Activated T-cell treated with anti-CD3 and anti-CD28 coated beads for 4 hours (primary cell): ENCODE results near the gene PSG1.
"Not testable (repeated sequence)": the region's sequence is repeated elsewhere in the genome, so short reads cannot be mapped to it uniquely, and the experiment has no call there.

Experiments used
- DNase-seq: peaks from one replicate; pipeline ENCODE4 v3.0.0-alpha.2; 2020

PSG1 gene

DNA sequence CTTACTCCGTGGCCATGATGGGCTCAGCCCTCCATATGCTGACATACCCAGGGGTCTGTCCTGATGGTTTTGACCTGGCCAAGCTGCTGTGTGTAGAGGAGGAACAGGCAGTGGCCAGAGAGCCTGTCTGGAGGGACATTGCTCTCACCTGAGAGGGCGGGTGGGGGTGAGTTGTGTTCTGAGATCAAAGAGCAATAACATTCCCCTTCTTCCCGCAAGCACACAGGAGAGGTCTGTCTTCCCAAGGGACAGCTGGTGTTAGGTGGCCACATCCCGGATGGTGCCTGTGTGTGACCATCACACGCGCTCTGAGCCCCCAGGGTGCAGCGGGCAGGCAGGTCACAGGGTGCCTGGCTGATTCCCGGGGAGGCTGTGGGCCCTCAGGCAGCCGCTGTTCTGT lies 1.1 kb upstream of the PSG1 start:
- DNase-seq = not testable (repeated sequence)

DNA sequence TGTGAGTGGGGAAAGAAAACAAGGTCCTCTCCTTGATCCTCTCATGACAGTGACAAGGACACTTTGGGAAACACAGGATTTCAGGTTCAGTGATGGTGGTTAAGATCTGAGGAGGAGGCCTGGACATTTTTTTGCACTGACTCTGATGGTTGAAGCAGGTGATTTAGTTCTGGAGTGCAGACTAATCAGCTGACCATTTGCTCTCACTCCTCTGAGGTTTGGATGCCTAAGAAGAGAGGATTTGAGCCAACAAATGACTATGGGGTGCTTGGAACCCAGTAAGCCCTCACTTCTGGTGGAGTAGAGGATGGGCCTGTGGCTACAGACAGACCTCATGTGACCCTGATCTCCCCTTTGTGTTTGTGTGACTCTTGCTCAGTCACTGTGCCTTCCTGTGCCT lies 2.9 kb downstream of the PSG1 start:
- DNase-seq = not testable (repeated sequence)

DNA sequence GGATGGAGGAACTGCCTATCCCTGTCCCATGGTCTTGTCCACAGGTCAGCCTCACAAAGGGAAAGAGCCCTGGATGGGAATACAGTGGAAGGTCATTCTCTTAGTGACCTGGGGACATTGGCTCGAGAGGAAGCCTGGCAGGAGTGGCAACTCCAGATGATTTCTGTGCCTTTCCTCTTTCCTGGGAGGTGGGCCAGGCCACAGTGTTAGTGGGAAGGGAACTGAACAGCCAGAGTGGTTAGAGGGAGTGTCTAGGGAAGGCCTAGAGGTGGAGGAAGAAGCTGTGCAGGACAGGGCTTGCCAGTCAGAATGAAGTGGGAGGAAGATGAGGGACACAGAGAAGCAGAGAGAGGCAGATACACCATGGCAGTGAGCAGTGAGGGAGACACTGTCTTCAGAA lies 3.6 kb downstream of the PSG1 start:
- DNase-seq = not testable (repeated sequence)

DNA sequence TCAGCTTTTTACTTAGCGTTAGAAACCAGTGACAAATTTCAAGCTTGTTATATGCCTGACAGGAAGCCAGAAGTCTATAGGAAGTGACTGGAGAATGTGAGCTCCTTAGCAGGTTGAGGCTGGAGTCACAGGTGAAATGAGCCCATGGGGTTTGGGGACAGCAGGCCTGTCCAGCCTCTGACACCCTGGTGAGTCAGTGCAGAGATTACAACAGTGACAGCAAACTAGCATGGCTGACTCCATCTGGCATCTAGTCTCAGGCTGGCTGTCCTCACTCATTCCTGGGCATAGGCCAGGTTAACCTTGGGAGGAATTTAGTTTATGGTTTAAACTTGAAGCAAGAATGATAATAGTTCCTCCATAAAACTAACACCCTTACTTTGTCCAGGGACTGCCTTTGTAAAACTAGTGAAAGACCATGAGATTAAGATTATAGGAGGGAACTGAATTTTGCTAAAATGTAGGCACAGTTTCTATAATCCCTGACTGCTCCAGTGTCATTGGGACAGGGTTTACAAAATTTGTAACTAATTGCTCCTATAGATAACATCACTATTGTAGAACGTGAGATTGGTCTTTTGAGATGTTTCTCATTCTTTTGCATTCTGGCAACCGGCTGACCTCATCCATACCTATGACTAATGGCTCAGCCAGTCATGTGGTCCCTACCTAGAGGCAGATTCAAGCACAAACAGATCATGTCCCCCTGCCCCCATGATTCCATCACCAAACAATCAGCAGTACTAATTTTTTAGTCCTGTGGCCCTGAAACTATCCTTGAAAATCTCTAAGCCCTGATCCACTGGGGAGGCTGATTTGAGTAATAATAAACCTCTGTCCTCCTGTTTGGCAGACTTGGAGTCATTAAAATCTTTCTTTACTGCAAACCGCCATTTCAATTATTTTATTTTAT lies 4.4 kb downstream of the PSG1 start:
- DNase-seq = not testable (repeated sequence)

DNA sequence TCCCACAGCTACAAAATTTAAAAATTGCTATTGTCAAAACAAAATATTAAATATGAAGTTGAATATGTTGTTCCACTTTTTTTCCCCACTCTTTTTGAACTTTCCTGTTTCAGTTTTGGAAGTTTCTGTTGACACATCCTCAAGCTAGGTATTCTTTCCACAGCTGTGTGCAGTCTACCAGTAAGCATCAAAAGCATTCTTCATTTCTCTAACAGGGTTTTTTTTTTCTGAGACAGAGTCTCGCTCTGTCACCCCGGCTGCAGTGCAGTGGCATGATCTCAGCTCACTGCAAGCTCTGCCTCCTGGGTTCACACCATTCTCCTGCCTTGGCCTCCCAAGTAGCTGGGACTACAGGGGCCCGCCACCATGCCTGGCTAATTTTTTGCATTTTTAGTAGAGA lies 5.4 kb downstream of the PSG1 start:
- DNase-seq = not testable (repeated sequence)

DNA sequence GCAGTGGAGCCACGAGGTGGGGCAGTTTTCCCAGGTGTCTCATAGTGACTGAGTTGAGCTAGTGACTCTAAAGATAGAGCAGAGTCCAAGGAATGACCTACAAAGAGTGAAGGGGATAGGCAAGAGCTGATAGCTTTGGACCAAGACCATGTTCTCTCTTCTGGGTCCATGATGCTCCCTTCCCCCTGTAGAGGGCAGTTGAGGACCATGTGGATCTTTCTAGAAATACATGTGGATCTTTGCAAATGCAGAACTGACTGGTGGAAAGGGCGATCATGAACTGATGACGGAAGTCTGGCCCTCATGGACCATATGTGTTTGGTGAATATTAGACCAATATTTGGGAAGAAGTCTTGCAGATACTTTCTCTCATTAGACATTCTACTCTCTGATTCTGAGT lies 6.9 kb downstream of the PSG1 start:
- DNase-seq = no peak

DNA sequence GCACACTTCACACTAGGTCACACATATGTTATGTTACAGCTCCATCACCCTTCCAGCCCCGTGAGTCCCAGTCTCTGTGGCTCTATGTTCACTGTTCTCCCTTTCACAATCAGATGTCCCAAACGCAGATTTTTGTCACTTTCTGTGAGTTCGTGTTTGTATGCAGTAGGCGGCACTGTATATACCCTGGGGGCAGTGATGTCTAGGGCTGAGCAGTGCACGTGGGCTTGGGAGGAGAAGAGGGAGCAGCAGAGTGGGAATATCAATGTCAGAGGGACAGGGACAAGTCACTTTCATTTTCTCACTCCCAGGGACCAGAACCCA lies 22.0 kb downstream of the PSG1 start:
- DNase-seq = no peak

DNA sequence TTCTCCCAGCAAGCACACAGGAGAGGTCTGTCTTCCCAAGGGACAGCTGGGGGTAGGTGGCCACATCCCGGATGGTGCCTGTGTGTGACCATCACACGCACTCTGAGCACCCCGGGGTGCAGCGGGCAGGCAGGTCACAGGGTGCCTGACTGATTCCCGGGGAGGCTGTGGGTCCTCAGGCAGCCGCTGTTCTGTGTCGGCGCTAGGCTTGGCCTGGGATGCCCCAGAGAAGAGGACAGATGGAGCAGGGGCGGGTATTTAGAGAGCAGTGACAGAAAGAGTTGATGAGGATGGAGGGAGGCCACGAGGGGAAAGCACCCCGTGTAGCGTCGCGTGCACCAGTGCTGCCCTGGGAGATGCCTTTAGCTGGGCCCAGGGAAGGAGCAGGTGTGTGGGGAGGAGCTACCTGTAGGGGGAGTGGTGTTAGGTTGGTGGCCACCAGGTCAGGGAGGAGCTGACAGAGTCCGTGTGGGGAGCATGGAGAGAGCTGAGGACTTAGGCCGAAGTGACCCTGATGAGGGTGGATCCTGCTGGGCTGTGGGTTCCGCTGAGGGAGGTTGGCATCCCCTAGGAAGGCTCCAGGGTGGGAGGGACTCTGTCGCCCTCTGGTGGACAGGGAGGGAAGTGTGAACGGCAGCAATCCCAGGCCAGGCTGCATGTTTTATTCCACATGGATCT lies 22.5 kb downstream of the PSG1 start:
- DNase-seq = not testable (repeated sequence)

DNA sequence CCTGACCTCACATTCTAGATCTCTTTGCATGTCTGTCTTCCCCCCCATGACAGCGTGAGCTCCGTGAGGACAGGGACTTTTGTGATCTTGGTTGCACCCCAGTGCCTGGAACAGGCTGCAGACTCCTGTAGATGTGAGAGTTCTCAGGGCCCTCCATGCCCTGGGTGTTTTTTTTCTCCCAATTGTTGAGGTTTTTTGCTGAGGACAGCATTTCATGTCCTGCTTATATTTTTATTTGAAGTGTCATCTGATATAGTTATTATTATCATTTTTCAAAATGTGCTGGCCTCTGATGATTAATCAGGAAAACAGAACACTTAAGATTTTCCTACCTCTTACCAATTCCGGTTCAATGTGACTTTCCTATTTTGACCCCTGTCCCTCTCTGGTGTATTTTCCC lies 24.8 kb downstream of the PSG1 start:
- not testable (repeated sequence) for DNase-seq

DNA sequence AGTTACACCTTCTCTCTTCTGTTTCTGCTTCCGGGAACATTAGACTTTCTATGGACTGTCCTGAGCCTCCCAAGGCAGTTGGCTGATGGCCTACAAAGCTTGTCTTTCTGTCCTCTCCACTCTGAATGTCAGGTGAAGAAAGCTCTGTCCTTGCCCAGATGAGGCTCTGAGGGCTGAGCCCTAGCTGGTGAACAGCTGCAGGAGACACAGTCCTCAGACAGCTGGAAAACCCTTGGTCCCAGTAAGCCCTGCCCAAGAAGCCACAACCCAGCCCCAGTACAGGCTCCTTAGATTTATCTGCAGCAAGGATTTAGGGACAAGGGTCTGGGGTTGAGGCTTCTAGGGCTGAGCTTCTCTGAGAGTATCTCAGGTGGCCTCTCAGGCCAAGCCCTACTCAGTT lies 26.3 kb downstream of the PSG1 start:
- DNase-seq = not testable (repeated sequence)

DNA sequence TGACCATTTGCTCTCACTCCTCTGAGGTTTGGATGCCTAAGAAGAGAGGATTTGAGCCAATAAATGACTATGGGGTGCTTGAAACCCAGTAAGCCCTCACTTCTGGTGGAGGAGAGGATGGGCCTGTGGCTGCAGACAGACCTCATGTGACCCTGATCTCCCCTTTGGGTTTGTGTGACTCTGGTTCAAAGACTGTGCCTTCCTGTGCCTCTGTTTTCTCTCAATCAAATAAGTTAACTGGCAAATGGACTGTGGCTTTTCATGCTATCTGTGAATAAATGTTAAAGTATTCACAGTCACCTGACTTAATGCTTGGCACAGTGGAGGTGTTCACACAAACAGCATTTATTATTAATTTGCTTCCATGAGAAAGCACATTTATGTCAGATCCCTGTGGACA lies 26.7 kb downstream of the PSG1 start:
- DNase-seq = not testable (repeated sequence)

DNA sequence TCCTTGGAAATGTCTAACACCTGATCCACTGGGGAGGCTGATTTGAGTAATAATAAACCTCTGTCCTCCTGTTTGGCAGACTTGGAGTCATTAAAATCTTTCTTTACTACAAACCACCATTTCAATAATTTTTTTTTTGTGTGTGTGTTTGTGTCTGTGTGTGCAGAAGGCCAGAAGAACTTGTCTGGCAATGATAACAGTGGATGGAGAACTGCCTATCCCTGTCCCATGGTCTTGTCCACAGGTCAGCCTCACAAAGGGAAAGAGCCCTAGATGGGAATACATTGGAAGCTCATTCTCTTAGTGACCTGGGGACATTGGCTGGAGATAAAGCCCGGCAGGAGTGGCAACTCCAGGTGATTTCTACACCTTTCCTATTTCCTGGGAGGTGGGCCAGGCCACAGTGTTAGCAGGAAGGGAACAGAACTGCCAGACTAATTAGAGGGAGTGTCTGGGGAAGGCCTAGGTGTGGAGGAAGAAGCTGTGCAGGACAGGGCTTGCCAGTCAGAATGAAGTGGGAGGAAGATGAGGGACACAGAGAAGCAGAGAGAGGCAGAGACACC lies 27.7 kb downstream of the PSG1 start:
- not testable (repeated sequence) for DNase-seq

DNA sequence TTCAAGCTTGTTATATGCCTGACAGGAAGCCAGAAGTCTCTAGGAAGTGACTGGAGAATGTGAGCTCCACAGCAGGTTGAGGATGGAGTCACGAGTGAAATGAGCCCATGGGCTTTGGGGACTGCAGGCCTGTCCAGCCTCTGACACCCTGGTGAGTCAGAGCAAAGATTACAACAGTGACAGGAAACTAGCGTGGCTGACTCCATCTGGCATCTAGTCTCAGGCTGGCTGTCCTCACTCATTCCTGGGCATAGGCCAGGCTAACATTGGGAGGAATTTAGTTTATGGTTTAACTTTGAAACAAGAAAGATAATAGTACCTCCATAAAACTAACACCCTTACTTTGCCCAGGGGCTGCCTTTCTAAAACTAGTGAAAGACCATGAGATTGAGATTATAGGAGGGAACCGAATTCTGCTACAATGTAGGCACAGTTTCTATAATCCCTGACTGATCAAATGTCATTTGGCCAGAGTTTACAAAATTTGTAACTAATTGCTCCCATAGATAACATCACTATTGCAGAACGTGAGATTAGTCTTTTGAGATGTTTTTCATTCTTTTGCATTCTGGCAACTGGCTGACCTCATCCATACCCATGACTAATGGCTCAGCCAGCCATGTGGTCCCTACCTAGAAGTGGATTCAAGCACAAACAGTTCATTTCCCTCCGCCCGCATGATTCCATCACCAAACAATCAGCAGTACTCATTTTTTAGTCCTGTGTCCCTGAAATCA lies 28.4 kb downstream of the PSG1 start:
- no peak for DNase-seq

DNA sequence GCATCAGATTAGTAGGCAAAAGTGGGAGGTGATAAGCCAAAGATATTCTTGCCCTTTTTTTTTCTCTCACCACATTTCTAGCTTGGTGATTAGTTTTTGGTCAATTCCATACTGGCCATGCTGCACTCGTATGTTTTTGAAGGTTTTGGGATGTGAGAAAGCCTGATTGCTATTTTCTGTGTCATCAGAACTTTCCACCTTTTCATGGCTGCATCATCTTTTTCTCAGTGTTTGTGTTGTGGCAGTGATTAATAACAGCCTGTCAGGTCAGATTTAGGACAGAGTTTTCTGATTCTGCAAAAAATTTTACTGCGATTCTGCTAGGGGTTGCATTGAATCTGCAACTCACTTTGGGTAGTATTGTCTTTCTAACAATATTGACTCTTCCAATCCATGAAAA lies 32.9 kb downstream of the PSG1 start:
- DNase-seq = no peak

DNA sequence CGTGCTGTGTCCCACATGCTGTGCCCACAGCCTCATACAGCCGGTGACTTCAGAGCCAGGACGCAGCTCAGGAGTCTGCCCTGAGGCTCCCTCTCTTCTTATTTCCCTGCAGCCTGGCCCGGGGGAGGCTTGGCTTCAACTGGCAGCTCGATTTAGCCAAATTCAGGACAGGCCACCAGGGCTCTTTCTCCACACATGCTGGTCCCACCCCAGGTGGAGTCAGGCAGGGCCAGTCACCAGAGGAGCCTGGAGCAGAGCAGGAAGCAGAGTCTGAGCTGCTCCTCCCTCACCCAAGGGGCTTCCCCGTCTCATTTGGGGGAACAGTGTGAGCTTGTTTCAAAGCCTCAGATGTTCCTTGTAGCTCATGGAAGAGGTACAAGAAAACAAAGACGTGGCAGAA lies 35.9 kb downstream of the PSG1 start:
- DNase-seq = not testable (repeated sequence)

DNA sequence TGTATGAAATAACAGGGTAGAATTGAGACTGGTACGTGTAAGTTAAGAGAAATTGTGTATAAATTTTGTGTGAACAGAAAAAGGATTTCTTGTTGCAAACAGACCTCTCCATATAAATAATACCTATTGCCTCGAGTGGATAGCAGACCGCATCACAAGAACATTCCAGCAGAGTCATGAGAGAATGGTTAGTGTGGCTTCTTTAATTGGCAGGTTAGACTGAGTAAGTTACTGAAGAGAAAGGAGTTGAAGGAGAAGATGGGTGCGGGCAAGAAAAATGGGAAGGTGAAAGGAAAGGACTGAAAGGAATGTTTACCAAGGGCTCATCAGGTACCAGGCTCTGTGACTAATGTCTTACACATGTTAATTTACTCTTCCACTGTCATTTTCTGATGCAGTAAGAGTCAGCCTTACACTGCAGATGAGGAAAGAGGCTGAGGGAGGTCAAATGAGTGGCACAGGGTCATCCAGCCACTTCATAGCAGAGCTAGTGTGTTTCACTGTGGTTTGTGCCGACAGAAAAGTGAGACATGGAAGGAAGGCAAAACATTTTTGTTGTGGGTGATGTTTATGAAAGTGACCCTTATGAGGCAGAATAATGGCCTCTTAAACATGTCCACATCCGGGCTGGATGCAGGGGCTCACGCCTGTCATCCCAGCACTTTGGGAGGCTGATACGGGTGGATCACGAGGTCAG lies 46.6 kb downstream of the PSG1 start:
- DNase-seq = not testable (repeated sequence)

DNA sequence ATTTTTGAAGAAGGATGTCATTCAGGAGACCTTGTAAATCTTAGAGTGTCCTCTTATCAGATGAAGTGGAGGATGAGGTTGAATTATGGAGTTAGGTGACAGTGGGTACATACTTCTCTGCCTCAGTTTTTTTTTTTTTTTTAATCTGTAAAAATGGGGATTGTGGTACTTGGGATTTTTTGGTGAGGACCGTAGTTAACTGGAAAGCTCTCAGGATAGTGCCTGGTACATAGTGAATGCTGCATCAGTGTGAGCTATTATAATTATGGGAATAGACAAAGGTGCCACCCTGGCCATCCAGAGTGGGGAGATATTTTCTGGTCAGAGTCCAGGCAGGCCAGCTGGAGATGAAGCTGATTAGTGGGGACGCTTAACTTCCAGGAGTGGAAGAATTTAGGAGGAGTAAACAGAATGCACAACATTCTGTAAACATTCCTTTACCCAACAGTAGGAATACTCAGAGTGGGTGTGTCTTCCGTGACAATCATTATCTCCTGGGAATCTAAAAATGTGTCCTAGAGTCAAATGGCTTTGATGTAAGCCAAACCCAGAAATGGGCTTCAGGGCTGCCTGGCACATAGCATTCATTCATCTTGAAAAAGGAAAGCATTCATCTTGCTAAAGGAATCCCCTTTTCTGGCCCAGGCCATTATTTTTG lies 47.4 kb downstream of the PSG1 start:
- not testable (repeated sequence) for DNase-seq

DNA sequence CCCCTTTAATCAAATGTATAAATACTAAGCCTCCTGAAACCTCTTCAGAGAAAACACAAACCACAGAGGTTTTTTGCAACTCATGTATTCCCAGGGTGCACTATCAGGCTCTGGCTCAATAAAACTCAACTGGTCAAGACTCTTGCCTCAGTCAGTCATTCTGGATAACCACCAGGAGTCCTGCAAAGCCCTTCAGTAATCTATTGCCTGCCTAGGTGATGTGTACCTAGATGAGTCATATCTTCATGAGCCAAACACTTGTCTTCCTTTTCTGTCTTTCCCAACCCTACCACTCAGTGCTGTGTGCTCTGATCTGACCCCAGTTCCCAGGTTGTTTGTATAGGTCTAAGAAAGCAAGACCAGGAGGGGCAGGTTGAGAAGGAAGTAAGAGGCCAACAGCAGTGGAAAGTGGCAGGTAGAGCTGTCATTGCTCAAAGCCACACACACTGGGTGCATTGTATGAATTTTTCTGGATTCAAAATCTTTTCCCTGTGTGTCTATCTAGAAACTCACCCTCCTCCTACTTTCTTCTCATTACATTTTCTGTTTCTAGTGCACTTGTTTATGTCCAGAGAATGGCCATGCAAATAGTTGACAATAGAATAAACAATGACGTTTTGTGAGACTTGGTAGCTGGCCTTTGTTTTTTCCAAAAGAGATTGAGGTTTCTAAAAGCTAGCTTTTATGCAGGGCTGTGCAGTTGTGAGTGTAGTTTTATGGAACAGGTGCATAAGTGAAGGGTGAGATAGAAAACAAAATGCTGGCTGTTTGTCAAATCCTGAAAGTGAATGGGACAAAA lies 48.1 kb downstream of the PSG1 start:
- no peak for DNase-seq

DNA sequence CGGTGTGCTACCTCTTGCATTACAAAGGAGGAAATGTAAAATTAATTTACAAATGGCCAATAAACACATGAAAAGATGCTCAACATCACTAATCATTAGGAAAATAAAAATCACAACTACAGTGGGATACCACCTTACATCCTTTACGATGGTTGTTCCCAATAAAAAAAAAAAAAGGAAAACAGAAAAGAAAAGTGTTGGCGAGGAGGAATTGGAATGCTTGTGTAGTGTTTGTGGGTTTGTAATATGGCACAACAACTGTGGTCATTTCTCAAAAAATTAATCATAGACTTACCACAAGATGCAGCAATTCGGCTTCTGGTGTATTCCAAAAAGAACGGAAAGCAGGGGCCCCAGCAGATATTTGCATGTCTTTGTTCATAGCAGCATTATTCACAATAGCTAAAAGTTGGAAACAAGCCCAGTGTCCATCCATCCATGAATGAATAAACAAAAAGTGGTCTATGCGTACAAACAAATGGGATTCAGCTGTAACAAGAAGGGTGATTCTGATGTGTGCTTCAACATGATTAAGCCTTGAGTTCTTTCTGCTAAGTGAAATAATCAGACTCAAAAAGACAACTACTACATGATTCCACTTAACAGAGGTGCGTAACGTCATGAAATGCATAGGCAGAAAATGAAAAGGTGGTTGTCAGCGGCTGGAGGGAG lies 58.1 kb downstream of the PSG1 start:
- DNase-seq = not testable (repeated sequence)

DNA sequence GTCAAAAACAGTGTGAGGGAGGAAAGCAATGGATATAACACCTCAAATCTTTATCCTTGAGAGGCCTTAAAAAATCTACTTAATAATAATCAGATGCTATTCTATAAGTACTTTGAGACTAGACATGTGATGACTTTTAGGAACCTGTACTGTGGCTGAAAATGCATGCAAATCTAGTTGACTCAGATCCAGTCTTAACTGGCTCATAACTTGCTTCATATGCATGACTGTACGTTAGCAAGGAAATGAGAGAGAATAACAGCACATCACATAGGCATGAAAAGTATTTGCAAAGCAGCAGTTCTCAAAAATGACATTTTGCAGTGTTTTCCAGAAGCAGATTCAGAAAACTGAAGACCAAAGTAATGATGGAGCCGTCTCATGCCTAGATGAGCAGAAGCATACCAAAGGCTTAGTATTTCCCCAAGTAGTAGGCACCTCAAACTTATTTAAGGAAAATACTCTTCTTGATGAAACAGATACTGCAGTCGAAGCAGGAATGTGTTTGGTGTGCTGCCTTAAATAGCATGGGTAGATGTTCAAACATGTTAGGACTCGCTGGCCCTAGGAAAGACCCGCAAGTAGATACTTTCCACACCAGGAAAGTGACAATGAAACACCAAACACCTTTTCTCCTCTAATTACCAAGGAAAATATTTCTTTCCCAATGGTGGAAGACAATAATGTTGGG lies 59.4 kb downstream of the PSG1 start:
- not testable (repeated sequence) for DNase-seq
